Measurements from ENCODE around the gene TUG1.
A peak's percentile ranks its signal among the peaks of the same experiment; 100 is the strongest.

TUG1 gene

GRCh38 chr22:30968924-30969531 lies at the start of gene TUG1:
TSS of gene TUG1 (plus strand) at chr22:30969265.
- DNase-seq (ENCODE audit: low read depth, low spot score) = peak; percentile 96

- DNase-seq (ENCODE audit: low read depth, low spot score) = no peak
Measured at GRCh38 chr22:30919973-30920372, 49.1 kb upstream of the TUG1 start.

GRCh38 chr22:30920407-30920806 lies 48.7 kb upstream of the TUG1 start:
- DNase-seq (ENCODE audit: low read depth, low spot score) = no peak

- DNase-seq (ENCODE audit: low read depth, low spot score) = no peak
Measured at GRCh38 chr22:30921108-30921507, 48.0 kb upstream of the TUG1 start.

GRCh38 chr22:30922151-30922611 lies 46.9 kb upstream of the TUG1 start:
- DNase-seq (ENCODE audit: low read depth, low spot score) = no peak

GRCh38 chr22:30923168-30923900 lies 45.7 kb upstream of the TUG1 start:
- no peak for DNase-seq (ENCODE audit: low read depth, low spot score)

GRCh38 chr22:30925667-30926066 lies 43.4 kb upstream of the TUG1 start:
- DNase-seq (ENCODE audit: low read depth, low spot score) = no peak

- no peak for DNase-seq (ENCODE audit: low read depth, low spot score)
Measured at GRCh38 chr22:30926706-30927105, 42.4 kb upstream of the TUG1 start.

GRCh38 chr22:30927806-30928205 lies 41.3 kb upstream of the TUG1 start:
- DNase-seq (ENCODE audit: low read depth, low spot score) = no peak

GRCh38 chr22:30928401-30928800 lies 40.7 kb upstream of the TUG1 start:
- no peak for DNase-seq (ENCODE audit: low read depth, low spot score)

GRCh38 chr22:30930228-30930627 lies 38.8 kb upstream of the TUG1 start:
- DNase-seq (ENCODE audit: low read depth, low spot score) = no peak

GRCh38 chr22:30931541-30932300 lies 37.3 kb upstream of the TUG1 start:
- DNase-seq (ENCODE audit: low read depth, low spot score) = no peak

GRCh38 chr22:30932661-30933060 lies 36.4 kb upstream of the TUG1 start:
- DNase-seq (ENCODE audit: low read depth, low spot score) = no peak

- DNase-seq (ENCODE audit: low read depth, low spot score) = no peak
Measured at GRCh38 chr22:30933457-30933856, 35.6 kb upstream of the TUG1 start.

GRCh38 chr22:30934053-30934452 lies 35.0 kb upstream of the TUG1 start:
- DNase-seq (ENCODE audit: low read depth, low spot score) = no peak

GRCh38 chr22:30940685-30941362 lies 28.2 kb upstream of the TUG1 start:
- no peak for DNase-seq (ENCODE audit: low read depth, low spot score)

GRCh38 chr22:30941363-30941740 lies 27.7 kb upstream of the TUG1 start:
- DNase-seq (ENCODE audit: low read depth, low spot score) = no peak

- no peak for DNase-seq (ENCODE audit: low read depth, low spot score)
Measured at GRCh38 chr22:30943368-30943767, 25.7 kb upstream of the TUG1 start.

GRCh38 chr22:30944986-30945385 lies 24.1 kb upstream of the TUG1 start:
- DNase-seq (ENCODE audit: low read depth, low spot score) = no peak

GRCh38 chr22:30945653-30946052 lies 23.4 kb upstream of the TUG1 start:
- no peak for DNase-seq (ENCODE audit: low read depth, low spot score)

- DNase-seq (ENCODE audit: low read depth, low spot score) = no peak
Measured at GRCh38 chr22:30946354-30946753, 22.7 kb upstream of the TUG1 start.

- no peak for DNase-seq (ENCODE audit: low read depth, low spot score)
Measured at GRCh38 chr22:30947173-30947815, 21.8 kb upstream of the TUG1 start.

Data from brain pericyte (primary cell).